GM12891 (cell line): Measurements from ENCODE around the gene RETREG3.
A peak's percentile ranks its signal among the peaks of the same experiment; 100 is the strongest.
"Not testable (repeated sequence)": the region's sequence is repeated elsewhere in the genome, so short reads cannot be mapped to it uniquely, and the experiment has no call there.

Experiments used
- DNase-seq: peaks from one replicate; pipeline ENCODE4 v3.0.0; 2011; ENCODE audit warnings: low spot score; ENCODE audit not compliant: insufficient read length
- FAIRE-seq: peaks from 2 replicates; lab custom pipeline; 2011; peaks lifted over from hg19 to GRCh38; lab: Jason Lieb, UNC
- PAX5 ChIP-seq: IDR thresholded peaks from 2 replicates; pipeline ENCODE4 v1.6.1; 2011; ENCODE audit warnings: low read length, moderate library complexity, mild to moderate bottlenecking; ENCODE audit not compliant: insufficient read depth, severe bottlenecking
- POLR2A ChIP-seq: IDR thresholded peaks from 2 replicates; pipeline ENCODE4 v1.6.1; 2011; ENCODE audit warnings: low read depth, low read length, control low read depth
- POLR2AphosphoS5 ChIP-seq: IDR thresholded peaks from 2 replicates; pipeline ENCODE4 v1.6.1; 2011; ENCODE audit warnings: low read depth, low read length, control low read depth
- POU2F2 ChIP-seq: IDR thresholded peaks from 2 replicates; pipeline ENCODE4 v1.6.1; 2011; ENCODE audit warnings: low read depth, mild to moderate bottlenecking, control low read depth, low read length, moderate library complexity
- SPI1 ChIP-seq: IDR thresholded peaks from 2 replicates; pipeline ENCODE4 v1.6.1; 2011; ENCODE audit warnings: low read depth, low read length, control low read depth
- TAF1 ChIP-seq: IDR thresholded peaks from 2 replicates; pipeline ENCODE4 v1.6.1; 2011; ENCODE audit warnings: low read depth, low read length, control low read depth

The RETREG3 gene

DNA sequence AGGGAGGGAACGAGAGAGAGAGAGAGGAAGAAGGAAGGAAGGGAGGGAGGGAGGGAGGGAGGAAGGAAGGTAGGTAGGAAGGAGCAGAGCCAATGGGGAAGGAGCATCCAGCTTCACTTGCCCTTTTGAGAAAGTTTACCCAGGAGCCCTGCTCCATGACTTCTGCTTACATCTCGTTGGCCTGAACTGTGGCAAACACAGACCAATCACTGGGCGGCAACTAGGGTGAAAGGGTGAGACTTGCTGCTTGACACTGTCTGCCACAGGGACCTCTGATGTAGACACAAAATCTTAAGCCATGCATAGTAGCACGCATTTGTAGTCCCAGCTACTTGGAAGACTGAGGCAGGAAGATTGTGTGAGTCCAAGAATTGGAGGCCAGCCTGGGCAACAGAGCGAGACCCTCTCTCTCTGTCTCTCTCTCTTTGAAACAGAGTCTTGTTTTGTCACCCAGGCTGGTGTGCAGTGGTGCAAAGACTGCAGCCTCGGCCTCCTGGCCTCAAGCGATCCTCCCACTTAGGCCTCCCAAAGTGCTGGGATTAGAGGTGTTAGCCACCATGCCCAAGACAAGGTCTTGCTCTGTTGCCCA is 30.4 kb upstream of the RETREG3 start:
- DNase-seq, result no peak
- no peak for FAIRE-seq

DNA sequence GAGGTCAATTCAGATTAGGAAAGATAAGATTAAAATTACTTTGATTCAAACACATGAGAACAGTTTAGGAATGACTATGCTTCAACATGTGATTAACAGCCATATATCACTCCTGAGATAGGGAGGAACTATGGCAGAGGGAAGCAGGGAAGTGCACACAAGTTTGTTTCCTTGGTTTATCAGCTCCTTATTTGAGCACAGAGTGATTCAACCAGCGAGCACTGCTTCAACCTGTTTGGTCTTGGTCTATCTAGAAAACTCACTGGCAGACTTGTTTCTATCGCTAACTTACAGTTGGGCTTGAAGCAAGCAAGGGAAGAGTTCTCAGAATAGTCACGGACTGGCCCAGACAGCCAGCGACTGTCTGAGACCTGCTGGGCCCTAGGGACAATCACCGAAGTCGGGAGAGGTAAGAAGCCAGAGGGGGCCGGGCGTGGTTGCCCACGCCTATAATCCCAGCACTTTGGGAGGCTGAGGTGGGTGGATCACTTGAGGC is 23.8 kb upstream of the RETREG3 start:
- FAIRE-seq (no peak), DNase-seq (no peak)
- TF ChIP-seq PAX5 (no peak), SPI1 (no peak), TAF1 (no peak), POU2F2 (no peak), POLR2AphosphoS5 (no peak), POLR2A (no peak)

More for the DNA sequence above, 30.4 kb upstream of the RETREG3 start:
- no peak for TF ChIP-seq POLR2A
- no peak for TF ChIP-seq POLR2AphosphoS5
- no peak for TF ChIP-seq SPI1
- no peak for TF ChIP-seq POU2F2

DNA sequence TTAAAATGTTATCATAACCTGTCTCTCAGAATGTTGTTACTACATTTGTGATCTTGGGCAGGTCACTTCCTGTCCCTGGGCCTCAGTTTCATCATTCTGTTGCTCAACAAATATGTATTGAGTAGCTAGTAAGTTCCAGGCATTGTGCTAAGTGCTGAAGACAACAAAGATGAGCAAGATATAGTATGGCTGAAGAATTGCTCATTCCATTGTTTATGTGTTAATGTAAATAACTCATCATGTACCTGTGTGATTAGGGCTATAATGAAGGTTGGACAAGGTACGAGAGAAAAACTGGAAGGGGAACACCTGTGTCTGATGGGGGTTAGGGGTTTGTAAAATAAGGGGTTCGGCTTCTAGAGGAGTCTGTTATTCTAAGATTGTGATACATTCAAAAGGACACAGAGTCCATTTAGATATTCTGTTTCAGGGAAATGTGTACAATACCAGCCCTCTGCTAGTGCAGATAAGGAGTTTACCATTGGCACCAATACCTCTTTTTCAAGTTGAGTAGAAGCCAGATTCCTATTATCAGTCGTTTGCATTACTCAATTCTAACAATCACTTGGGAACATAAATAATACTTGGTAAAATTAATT is 20.3 kb upstream of the RETREG3 start:
- TF ChIP-seq PAX5 (no peak), SPI1 (no peak), TAF1 (no peak), POU2F2 (no peak), POLR2AphosphoS5 (no peak), POLR2A (no peak)
- FAIRE-seq, result peak; percentile 38
- DNase-seq, result no peak

DNA sequence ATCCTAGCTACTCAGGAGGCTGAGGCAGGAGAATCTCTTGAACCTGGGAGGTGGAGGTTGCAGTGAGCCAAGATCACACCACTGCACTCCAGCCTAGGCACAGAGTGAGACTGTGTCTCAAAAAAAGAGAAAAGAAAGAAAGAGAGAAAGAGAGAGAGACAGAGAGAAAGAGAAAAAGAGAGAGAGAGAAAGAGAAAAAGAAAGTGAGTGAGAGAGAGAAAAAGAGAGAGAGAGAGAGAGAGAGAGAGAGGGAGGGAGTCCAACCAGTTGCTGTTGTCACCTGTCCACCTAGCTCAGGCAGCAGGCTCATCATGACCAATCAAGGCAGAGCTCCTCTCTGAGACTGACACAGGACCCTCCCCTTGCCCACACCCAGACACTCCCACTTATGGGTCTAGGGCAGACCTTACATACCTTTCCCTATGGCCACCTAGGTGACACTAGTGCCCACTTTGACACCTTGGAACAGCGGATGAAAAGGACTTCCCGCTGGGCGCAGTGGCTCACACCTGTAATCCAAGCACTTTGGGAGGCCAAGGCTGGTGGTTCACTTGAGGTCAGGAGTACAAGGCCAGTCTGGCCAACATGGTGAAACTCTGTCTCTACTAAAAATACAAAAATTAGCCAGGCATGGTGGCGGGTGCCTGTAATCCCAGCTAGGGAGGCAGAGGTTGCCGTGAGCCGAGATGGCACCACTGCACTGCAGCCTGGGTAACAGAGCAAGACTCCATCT is 18.0 kb upstream of the RETREG3 start:
- FAIRE-seq, DNase-seq: not testable (repeated sequence)

DNA sequence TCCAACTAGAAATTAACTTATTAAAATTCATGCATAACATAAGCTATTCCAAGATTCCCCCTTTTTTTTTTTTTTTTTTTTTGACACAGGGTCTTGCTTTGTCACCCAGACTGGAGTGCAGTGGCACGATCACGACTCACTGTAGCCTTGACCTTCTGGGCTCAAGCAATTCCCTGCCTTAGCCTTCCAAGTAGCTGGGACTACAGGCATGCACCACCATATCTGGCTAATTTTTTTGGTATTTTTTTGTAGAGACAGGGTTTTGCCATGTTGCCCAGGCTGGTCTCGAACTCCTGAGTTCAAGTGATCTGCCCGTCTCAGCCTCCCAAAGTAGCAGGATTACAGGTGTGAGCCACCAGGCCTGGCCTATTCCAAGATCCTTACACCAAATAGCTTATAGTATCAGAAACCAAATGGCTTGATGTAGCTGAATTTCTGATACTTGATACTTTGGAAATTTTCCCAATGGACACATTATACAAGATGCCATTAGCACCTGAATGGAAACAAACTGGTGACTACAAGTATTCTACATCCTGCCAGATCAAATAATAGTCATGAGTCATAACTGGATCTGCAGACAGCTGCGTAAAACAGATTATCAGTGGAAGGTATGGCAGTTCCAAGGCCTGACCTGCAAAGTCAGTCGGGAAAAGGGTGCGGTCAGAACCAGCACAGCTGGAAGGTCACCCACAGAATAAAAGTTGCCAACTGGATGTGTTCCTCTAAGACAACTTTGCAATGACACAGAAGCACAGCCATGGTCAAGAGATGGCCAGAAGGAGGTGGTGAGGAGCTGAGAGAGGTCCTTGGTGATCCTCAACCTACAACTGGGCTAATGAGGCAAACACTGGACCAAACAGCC is 14.8 kb upstream of the RETREG3 start:
- DNase-seq (no peak), FAIRE-seq (no peak)
- no peak for TF ChIP-seq POLR2A
- no peak for TF ChIP-seq SPI1
- no peak for TF ChIP-seq PAX5
- TF ChIP-seq TAF1, result no peak
- no peak for TF ChIP-seq POLR2AphosphoS5
- no peak for TF ChIP-seq POU2F2

DNA sequence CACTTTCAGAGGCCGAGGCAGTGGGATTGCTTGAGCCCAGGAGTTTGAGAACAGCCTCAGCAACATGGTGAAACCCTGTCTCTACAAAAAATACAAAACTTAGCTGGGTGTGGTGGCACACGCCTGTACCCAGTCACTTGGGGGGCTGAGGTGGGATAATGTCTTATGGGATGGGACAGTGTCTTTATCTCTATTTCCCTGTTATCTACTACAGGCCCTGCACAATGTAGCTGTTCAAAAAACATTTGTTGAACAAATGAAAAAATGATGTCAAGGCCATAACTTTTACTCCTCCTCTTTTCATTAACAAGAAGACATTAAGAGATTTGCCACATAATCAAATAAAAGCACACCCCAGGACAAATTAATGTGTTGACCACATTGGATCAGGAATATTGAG is 14.1 kb upstream of the RETREG3 start:
- no peak for FAIRE-seq
- TF ChIP-seq POU2F2, result no peak

DNA sequence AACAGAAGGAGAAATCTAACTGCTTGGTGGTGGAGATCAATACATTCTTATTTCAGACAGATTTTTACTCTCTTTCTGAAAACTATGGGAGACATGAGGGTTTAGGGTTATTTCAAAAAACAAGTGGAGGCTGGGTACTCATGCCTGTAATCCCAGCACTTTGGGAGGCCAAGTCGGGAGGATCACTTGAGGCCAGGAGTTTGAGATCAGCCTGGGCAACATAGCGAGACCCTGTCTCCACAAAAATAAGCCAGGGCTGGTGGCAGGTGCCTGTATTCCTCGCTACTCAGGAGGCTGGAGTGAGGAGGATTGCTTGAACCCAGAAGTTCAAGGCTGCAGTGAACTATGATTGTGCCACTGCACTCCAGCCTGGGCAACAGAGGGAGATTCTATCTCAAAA is 12.8 kb upstream of the RETREG3 start:
- FAIRE-seq, DNase-seq: not testable (repeated sequence)

More for the DNA sequence above, 14.1 kb upstream of the RETREG3 start:
- DNase-seq, result no peak

DNA sequence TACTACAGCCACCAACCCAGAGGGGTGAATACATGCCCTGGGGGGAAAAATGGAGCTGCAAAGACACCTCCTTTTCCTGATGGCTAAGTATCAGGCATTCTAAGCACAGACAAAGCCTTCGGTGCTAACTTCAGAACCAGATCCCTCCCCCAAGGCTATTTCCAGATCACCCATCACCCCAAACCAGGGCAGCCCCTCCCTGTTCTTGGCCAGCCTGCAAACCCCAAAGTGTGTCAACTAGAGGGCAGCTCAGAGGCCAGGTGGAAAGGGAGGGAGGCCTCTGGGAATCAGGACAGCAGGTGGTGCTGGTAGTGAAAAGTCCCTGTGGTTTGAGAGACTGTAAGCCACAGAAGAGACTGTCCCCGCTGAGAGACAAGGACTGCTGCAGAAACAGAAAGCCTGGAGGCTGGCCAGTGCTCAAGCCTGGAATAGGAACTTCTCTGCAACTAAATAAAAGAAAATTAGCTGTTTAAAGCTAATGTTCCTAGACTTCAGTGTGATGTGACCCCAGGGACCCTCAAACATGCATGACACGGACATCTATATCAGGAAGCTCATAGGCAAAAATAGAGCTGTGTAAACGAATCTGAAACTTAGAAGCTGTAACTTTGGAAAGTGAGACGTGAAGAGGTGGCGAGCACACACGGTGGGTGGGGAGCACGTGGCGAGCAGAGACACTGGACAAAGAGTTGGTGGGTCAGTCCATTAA is 9.4 kb upstream of the RETREG3 start:
- peak; percentile 95 for FAIRE-seq
- TF ChIP-seq POU2F2 (peak; percentile 61; the same call in 1 of the 2 replicates), POLR2AphosphoS5 (no peak)
- peak; percentile 50 for DNase-seq

DNA sequence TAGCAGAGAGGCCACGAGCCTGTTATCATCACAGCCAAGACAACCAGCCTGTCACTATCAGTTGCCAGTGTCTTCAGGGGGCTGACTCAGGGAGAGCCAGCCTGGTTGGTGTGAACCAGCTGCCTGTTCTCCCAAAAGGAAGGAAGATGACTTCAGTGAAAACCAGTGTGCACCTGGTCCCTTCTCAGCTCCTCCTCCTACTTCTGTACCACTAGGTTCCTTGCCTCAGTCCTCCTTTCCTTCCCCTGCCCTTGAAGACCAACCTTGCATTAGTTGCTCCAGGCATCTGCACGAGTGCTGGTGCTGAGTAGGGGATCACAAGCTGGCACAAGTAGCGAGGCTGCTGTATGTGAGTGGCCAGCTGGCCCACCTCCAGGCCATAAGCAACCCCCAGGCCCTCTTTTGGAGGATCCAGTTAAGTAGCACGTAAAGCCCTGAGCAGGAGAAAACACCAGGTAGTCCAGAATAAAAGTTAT is 8.8 kb upstream of the RETREG3 start:
- FAIRE-seq (no peak), DNase-seq (no peak)
- no peak for TF ChIP-seq TAF1
- no peak for TF ChIP-seq POLR2AphosphoS5
- TF ChIP-seq POLR2A, result no peak
- no peak for TF ChIP-seq POU2F2
- no peak for TF ChIP-seq SPI1
- TF ChIP-seq PAX5, result no peak
